HG02943 (cell line): ENCODE data around the gene SYDE1.
A peak's percentile ranks its signal among the peaks of the same experiment; 100 is the strongest.

Experiments
- ATAC-seq: cut with Tn5 transposase; IDR thresholded peaks from one replicate; pipeline ENCODE4 v1.9.1; 2021; ENCODE audit warnings: mild to moderate bottlenecking, low read depth, moderate library complexity; ENCODE audit not compliant: unreplicated experiment

The SYDE1 gene

GRCh38 chr19:15123031-15123890 is 16.1 kb downstream of the SYDE1 start:
- ATAC-seq: no peak

- no peak for ATAC-seq
Observed at GRCh38 chr19:15123900-15124299, 16.7 kb downstream of the SYDE1 start.

- ATAC-seq: no peak
Observed at GRCh38 chr19:15124572-15125231, 17.5 kb downstream of the SYDE1 start.

- peak; percentile 87 for ATAC-seq
Observed at GRCh38 chr19:15125232-15126067, 18.2 kb downstream of the SYDE1 start.

- ATAC-seq: no peak
Observed at GRCh38 chr19:15126131-15126910, 19.1 kb downstream of the SYDE1 start.

- no peak for ATAC-seq
Observed at GRCh38 chr19:15128162-15128770, 21.1 kb downstream of the SYDE1 start.

- no peak for ATAC-seq
Observed at GRCh38 chr19:15129856-15130585, 22.8 kb downstream of the SYDE1 start.

GRCh38 chr19:15136234-15136954 is 29.2 kb downstream of the SYDE1 start:
- ATAC-seq: no peak

- ATAC-seq: no peak
Observed at GRCh38 chr19:15137777-15138176, 30.6 kb downstream of the SYDE1 start.

GRCh38 chr19:15138427-15138826 is 31.2 kb downstream of the SYDE1 start:
- no peak for ATAC-seq

- no peak for ATAC-seq
Observed at GRCh38 chr19:15141143-15141542, 33.9 kb downstream of the SYDE1 start.

GRCh38 chr19:15142313-15142712 is 35.1 kb downstream of the SYDE1 start:
- ATAC-seq: no peak

- ATAC-seq: no peak
Observed at GRCh38 chr19:15144046-15144646, 36.9 kb downstream of the SYDE1 start.

- ATAC-seq: no peak
Observed at GRCh38 chr19:15147090-15147489, 39.9 kb downstream of the SYDE1 start.

- no peak for ATAC-seq
Observed at GRCh38 chr19:15149737-15150136, 42.5 kb downstream of the SYDE1 start.

GRCh38 chr19:15154002-15154612 is 46.9 kb downstream of the SYDE1 start:
- no peak for ATAC-seq

GRCh38 chr19:15155296-15155695 is 48.1 kb downstream of the SYDE1 start:
- ATAC-seq: no peak

- no peak for ATAC-seq
Observed at GRCh38 chr19:15156391-15156790, 49.2 kb downstream of the SYDE1 start.
